NCI-H2107 (cell line): ENCODE results near the gene IFITM5.
"Not testable (repeated sequence)": the region's sequence is repeated elsewhere in the genome, so short reads cannot be mapped to it uniquely, and the experiment has no call there.

Experiments
- DNase-seq: peaks from one replicate; lab custom pipeline; 2025; lab: John Stamatoyannopoulos, UW

Gene IFITM5

GRCh38 chr11:312092-312816, 12.9 kb upstream of the IFITM5 start:
- DNase-seq, result no peak

GRCh38 chr11:311013-311748, 11.9 kb upstream of the IFITM5 start:
- not testable (repeated sequence) for DNase-seq

GRCh38 chr11:309979-310572, 10.8 kb upstream of the IFITM5 start:
- not testable (repeated sequence) for DNase-seq

GRCh38 chr11:308740-309665, 9.7 kb upstream of the IFITM5 start:
- DNase-seq, result not testable (repeated sequence)

- DNase-seq, result not testable (repeated sequence)
Measured at GRCh38 chr11:307766-308708, 8.7 kb upstream of the IFITM5 start, which contains the start of gene IFITM2. Gene IFITM2, plus strand, starts transcription at chr11:307816. Its CDS starts 377 bp downstream, at chr11:308193.

GRCh38 chr11:306645-307371, 7.5 kb upstream of the IFITM5 start:
- DNase-seq, result no peak

- DNase-seq, result no peak
Measured at GRCh38 chr11:305844-306211, 6.5 kb upstream of the IFITM5 start.

GRCh38 chr11:304915-305843, 5.9 kb upstream of the IFITM5 start:
- no peak for DNase-seq

- DNase-seq, result no peak
Measured at GRCh38 chr11:304061-304506, 4.8 kb upstream of the IFITM5 start.

- DNase-seq, result no peak
Measured at GRCh38 chr11:303363-303762, 4.0 kb upstream of the IFITM5 start.

GRCh38 chr11:299951-300735, 817 bp upstream of the IFITM5 start:
- no peak for DNase-seq

- no peak for DNase-seq
Measured at GRCh38 chr11:298406-299065, 790 bp downstream of the IFITM5 start.

GRCh38 chr11:297586-298405, 1.5 kb downstream of the IFITM5 start:
- no peak for DNase-seq

- no peak for DNase-seq
Measured at GRCh38 chr11:297051-297585, 2.2 kb downstream of the IFITM5 start.

- no peak for DNase-seq
Measured at GRCh38 chr11:296171-297050, 2.9 kb downstream of the IFITM5 start.
